ENCODE measurements around the gene GCHFR. TPM values are rescaled to one million over a fixed set of nuclear protein-coding genes. Genes with fewer than 3 reads are reported as not detected.

The GCHFR gene
- total RNA-seq, 3 donors from 2014 or later: 12.0 to 25.5 (median 18.2) TPM

GRCh38 chr15:40789999-40790398, 26.1 kb downstream of the GCHFR start:
- no peaks in the 10 kb centered on the region for H3K36me3 ChIP-seq (ENCODE audit: low read depth)
- peaks cover 50% of the 10 kb centered on the region for H3K4me1 ChIP-seq (ENCODE audit: low read depth)
- TF ChIP-seq CTCF (IDR thresholded peaks at IDR 0.05): no peak
- no peaks in the 10 kb centered on the region for H3K9me3 ChIP-seq
- ATAC-seq: no peak
- intact Hi-C loops (cut with DNase I, micrococcal nuclease): loop anchor here in 1 of 2 donors (10.0 kb wide), 1 partner anchor 95 kb away; the partner anchor contains the start of gene RAD51
- no peak overlapping the region for H3K4me3 ChIP-seq
- peak in 2 of 3 donors; percentile 8 to 18 for DNase-seq

DNA sequence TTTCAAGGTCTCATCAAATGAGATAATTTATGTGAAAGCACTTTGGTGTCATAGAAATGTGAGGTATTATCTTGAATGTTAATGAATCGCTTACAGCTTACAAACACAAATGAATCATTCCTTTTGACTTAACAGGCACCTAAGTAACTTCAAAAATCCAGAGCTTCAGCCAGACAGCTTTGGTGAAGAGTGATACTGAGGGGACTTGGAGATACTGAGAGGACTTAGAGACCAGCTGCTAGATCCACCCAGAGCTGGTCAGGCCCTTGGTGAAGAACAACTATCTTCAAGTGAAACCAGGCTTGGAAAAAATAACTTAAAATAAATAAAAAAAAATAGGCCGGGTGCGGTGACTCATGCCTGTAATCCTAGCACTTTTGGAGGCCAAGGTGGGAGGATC, 26.9 kb downstream of the GCHFR start:
- Histone ChIP-seq H3K4me1 (ENCODE audit: low read depth) (peaks cover 54% of the 10 kb centered on the region), H3K4me3 (no peak overlapping the region), H3K36me3 (ENCODE audit: low read depth) (no peaks in the 10 kb centered on the region), H3K9me3 (no peaks in the 10 kb centered on the region)
- DNase-seq: no peak
- intact Hi-C loops (cut with DNase I, micrococcal nuclease): no loop called here
- no peak for ATAC-seq
- no peak for TF ChIP-seq CTCF (IDR thresholded peaks at IDR 0.05)

DNA sequence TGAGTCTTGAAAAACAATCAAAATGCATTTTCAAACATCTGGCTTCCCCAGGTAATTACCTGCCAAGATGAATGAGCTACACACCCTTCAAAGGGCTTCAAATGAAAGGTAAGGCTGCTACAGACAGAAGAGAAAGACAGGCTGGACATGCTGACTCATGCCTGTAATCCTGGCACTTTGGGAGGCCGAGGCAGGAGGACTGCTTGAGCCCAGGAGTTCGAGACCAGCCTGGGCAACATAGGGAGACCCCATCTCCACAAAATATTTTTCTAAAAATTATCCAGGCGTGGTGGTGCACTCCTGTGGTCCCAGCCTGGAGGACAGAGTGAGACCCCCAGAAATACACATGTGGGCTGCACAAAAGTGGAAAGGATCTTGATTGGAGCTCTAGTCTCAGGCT, 28.5 kb downstream of the GCHFR start:
- Histone ChIP-seq H3K4me3 (no peak overlapping the region), H3K36me3 (ENCODE audit: low read depth) (no peaks in the 10 kb centered on the region), H3K4me1 (ENCODE audit: low read depth) (peaks cover 49% of the 10 kb centered on the region), H3K9me3 (no peaks in the 10 kb centered on the region)
- ATAC-seq (no peak), DNase-seq (peak in 1 of 3 donors; percentile 17)
- intact Hi-C loops (cut with DNase I, micrococcal nuclease): no loop called here
- TF ChIP-seq CTCF (IDR thresholded peaks at IDR 0.05): no peak

DNA sequence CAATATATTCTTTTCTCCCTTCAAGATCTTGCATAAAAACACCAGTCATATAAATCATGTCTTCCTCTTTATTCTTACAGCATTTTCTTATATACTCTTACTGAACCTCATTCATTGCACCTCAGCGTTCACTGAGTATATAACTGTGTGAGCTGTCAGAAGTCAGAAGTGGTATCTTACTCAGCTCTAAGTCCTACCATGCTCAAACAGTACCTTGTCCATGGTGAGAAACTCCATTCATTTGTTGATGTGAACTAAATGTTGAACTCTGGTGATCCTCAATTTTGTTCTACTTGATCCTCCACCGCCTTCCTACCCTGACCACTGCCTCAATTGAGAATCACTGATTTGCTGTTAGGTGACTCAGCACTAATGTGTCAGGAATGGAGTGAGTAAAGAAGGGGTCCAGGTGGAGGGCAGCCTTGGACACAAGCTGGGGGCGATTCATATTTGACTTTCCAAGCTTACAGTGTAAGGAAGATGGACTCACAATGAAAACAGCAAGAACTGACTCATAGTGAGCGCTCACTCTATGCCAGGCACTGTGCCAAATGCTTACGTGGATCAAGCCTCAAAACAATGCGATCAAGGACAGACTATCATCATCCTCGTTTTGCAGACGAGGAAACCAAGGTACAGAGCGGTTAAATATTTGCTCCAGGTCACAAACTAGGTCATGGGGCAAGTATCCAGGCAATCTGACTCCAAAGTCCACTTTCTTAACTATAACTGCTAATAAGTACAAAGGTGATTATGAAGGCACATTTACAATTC, 29.5 kb downstream of the GCHFR start:
- Histone ChIP-seq H3K9me3 (no peaks in the 10 kb centered on the region), H3K36me3 (ENCODE audit: low read depth) (no peaks in the 10 kb centered on the region), H3K4me3 (no peak overlapping the region), H3K4me1 (ENCODE audit: low read depth) (peaks cover 41% of the 10 kb centered on the region)
- peak; percentile 94 for ATAC-seq
- intact Hi-C loops (cut with DNase I, micrococcal nuclease): no loop called here
- TF ChIP-seq CTCF (IDR thresholded peaks at IDR 0.05): no peak
- peak; percentile 61 to 91 (median 77) for DNase-seq

DNA sequence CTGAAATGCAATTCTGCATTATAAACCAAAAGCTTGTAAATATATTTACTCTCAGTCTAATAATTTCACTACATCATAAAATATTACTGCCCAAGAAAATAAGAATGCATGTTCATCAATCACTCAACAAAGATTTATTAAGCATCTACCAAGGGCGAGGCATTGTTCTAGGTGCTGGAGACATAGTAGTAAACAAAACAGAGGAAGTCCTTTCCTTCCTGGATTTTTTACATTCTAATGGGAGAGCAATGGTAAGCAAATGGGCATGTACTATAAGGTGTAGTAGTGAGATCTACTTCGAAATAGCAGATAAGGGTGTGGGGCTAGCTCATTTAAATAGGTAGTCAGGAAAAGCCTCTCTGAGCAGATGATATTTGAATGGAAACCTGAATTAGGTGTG, 32.2 kb downstream of the GCHFR start:
- TF ChIP-seq CTCF (IDR thresholded peaks at IDR 0.05): no peak
- intact Hi-C loops (cut with DNase I, micrococcal nuclease): no loop called here
- DNase-seq (no peak), ATAC-seq (no peak)
- no peaks in the 10 kb centered on the region for H3K36me3 ChIP-seq (ENCODE audit: low read depth)
- peaks cover 29% of the 10 kb centered on the region for H3K4me1 ChIP-seq (ENCODE audit: low read depth)
- no peak overlapping the region for H3K4me3 ChIP-seq
- H3K9me3 ChIP-seq: no peaks in the 10 kb centered on the region

All from mucosa of descending colon (tissue), 3 donors.